SK-N-SH treated with all-trans-retinoic acid at 6 μM for 48 hours (cell line): Measurements from ENCODE around the gene MBNL2.
"Not testable (repeated sequence)": the region's sequence is repeated elsewhere in the genome, so short reads cannot be mapped to it uniquely, and the experiment has no call there.

Experiments
- ATAC-seq: fragments of 200-7000 bp; cut with Tn5 transposase; 3 replicates; pipeline ENCODE4 v1.9.1; 2020; ENCODE audit warnings: mild to moderate bottlenecking, moderate library complexity
- ARNTL ChIP-seq: fragments of 450-650 bp; formaldehyde crosslinking; IDR thresholded peaks from 2 replicates; pipeline ENCODE4 v1.5.0; 2020; ENCODE audit warnings: low read depth, mild to moderate bottlenecking, moderate library complexity, borderline replicate concordance
- BACH2 ChIP-seq: fragments of 250-450 bp; sonication (Bioruptor Pico); IDR thresholded peaks from 2 replicates; pipeline ENCODE4 v1.9.0; 2021; ENCODE audit warnings: mild to moderate bottlenecking, borderline replicate concordance
- CREB5 ChIP-seq: fragments of 250-450 bp; sonication (Bioruptor Pico); IDR thresholded peaks from 2 replicates; pipeline ENCODE4 v1.5.1; 2020; ENCODE audit warnings: low read depth, mild to moderate bottlenecking, moderate library complexity
- CSDC2 ChIP-seq: fragments of 250-450 bp; sonication (Bioruptor Pico); IDR thresholded peaks from 2 replicates; pipeline ENCODE4 v1.5.0; 2020; ENCODE audit warnings: mild to moderate bottlenecking, moderate library complexity
- ESRRG ChIP-seq: fragments of 250-450 bp; sonication (Bioruptor Pico); IDR thresholded peaks from 2 replicates; pipeline ENCODE4 v1.6.1; 2021; ENCODE audit warnings: mild to moderate bottlenecking
- GLIS3 ChIP-seq: fragments of 250-450 bp; sonication (Bioruptor Pico); IDR thresholded peaks from 2 replicates; pipeline ENCODE4 v1.5.0; 2020; ENCODE audit warnings: mild to moderate bottlenecking, moderate library complexity
- ISL1 ChIP-seq: fragments of 250-450 bp; sonication (Bioruptor Pico); IDR thresholded peaks from 2 replicates; pipeline ENCODE4 v2.1.2; 2022; ENCODE audit warnings: mild to moderate bottlenecking, moderate library complexity
- OSR1 ChIP-seq: fragments of 250-450 bp; sonication (Bioruptor Pico); IDR thresholded peaks from 2 replicates; pipeline ENCODE4 v1.8.0; 2022; ENCODE audit warnings: moderate library complexity, mild to moderate bottlenecking, inconsistent platforms
- POU6F1 ChIP-seq: fragments of 250-450 bp; sonication (Bioruptor Pico); IDR thresholded peaks from 2 replicates; pipeline ENCODE4 v1.8.0; 2021; ENCODE audit warnings: low read depth, mild to moderate bottlenecking, moderate library complexity, borderline replicate concordance
- PPARA ChIP-seq: fragments of 250-450 bp; sonication (Bioruptor Pico); IDR thresholded peaks from 2 replicates; pipeline ENCODE4 v1.5.0; 2020; ENCODE audit warnings: mild to moderate bottlenecking, borderline replicate concordance
- RARB ChIP-seq: fragments of 250-450 bp; sonication (Bioruptor Pico); IDR thresholded peaks from 2 replicates; pipeline ENCODE4 v1.8.0; 2021; ENCODE audit warnings: mild to moderate bottlenecking, moderate library complexity
- SNAI2 ChIP-seq: fragments of 250-450 bp; sonication (Bioruptor Pico); IDR thresholded peaks from 2 replicates; pipeline ENCODE4 v1.5.0; 2020; ENCODE audit warnings: mild to moderate bottlenecking, moderate library complexity
- TCF4 ChIP-seq: fragments of 250-450 bp; sonication (Bioruptor Pico); IDR thresholded peaks from 2 replicates; pipeline ENCODE4 v1.8.0; 2021; ENCODE audit warnings: mild to moderate bottlenecking, moderate library complexity, borderline replicate concordance
- TOX ChIP-seq: fragments of 250-450 bp; sonication (Bioruptor Pico); IDR thresholded peaks from 2 replicates; pipeline ENCODE4 v1.8.0; 2021; ENCODE audit warnings: mild to moderate bottlenecking, moderate library complexity, borderline replicate concordance
- TSHZ2 ChIP-seq: fragments of 250-450 bp; sonication (Bioruptor Pico); IDR thresholded peaks from 2 replicates; pipeline ENCODE4 v1.5.0; 2020; ENCODE audit warnings: mild to moderate bottlenecking, moderate library complexity
- ZC3H10 ChIP-seq: fragments of 250-450 bp; sonication (Bioruptor Pico); IDR thresholded peaks from 2 replicates; pipeline ENCODE4 v1.5.1; 2021; ENCODE audit warnings: mild to moderate bottlenecking, moderate library complexity
- ZFP30 ChIP-seq: fragments of 450-650 bp; formaldehyde crosslinking; IDR thresholded peaks from 2 replicates; pipeline ENCODE4 v1.5.0; 2022; ENCODE audit warnings: mild to moderate bottlenecking, moderate library complexity
- ZNF565 ChIP-seq: fragments of 450-650 bp; formaldehyde crosslinking; conservative IDR thresholded peaks from 2 replicates; pipeline ENCODE4 v1.5.0; 2020; ENCODE audit warnings: low read depth, mild to moderate bottlenecking, moderate library complexity
- ZNF8 ChIP-seq: fragments of 450-650 bp; formaldehyde crosslinking; IDR thresholded peaks from 2 replicates; pipeline ENCODE4 v1.5.0; 2020; ENCODE audit warnings: mild to moderate bottlenecking, moderate library complexity

MBNL2 gene

GRCh38 chr13:97347255-97347932 is 125.3 kb downstream of the MBNL2 start:
- no peak for TF ChIP-seq ISL1 (CRISPR knock-in tag)
- no peak for ATAC-seq

DNA sequence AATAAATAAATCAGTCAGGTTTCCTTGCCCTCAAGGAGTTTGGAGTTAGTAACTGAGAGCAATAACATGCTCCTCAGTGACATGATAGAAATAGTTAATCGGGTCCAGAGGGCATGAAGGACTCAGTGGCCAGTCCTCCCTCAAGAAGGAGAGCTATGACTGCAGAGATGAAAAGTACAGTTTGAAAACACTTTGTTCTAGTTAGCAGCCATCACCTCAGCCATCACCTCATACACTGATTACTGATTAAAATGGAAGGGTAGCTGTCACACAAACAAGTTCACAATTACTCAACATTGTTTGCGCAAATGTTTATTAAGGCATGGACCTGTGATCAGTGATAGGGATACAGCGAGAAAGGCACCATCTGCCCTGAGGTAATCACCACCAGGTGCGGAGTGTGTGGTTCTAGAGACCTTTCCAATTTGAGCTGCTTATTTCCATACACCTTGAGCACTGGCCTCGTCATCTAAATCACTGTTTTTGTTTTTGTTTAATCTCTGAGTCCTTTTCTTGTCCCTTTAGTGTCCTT is 126.5 kb downstream of the MBNL2 start:
- no peak for ATAC-seq
- no peak for TF ChIP-seq ZFP30 (CRISPR knock-in tag)
- no peak for TF ChIP-seq ZC3H10 (CRISPR knock-in tag)
- TF ChIP-seq SNAI2 (CRISPR knock-in tag): no peak
- TF ChIP-seq BACH2 (CRISPR knock-in tag): no peak
- no peak for TF ChIP-seq POU6F1 (CRISPR knock-in tag)
- TF ChIP-seq TCF4 (CRISPR knock-in tag): no peak
- no peak for TF ChIP-seq RARB
- TF ChIP-seq GLIS3 (CRISPR knock-in tag): no peak
- no peak for TF ChIP-seq TOX (CRISPR knock-in tag)

- ATAC-seq: not testable (repeated sequence)
Observed at GRCh38 chr13:97352012-97352411, 129.9 kb downstream of the MBNL2 start.

DNA sequence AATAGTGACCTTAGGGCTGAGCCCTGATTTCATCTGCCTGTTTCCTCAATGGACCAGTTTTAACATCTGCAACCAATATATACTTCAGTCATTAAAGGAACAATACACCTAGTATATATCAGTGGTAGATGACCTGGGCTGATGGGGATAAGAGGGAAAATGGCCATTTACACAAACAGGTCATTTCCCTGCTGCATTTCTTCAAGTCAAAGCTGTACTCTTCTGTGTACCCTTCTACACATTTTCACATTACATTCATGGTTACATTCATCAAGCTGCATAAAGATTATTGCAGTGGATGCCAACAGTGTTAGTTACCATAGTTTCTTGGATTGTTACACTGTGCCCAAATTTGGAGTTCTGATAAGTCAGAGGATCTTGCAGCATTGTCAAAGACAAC is 130.7 kb downstream of the MBNL2 start:
- TF ChIP-seq TCF4 (CRISPR knock-in tag) (no peak), SNAI2 (CRISPR knock-in tag) (no peak), RARB (no peak), ZFP30 (CRISPR knock-in tag) (no peak), ZNF8 (CRISPR knock-in tag) (no peak), ZNF565 (CRISPR knock-in tag) (no peak)
- ATAC-seq: peak; percentile 49

DNA sequence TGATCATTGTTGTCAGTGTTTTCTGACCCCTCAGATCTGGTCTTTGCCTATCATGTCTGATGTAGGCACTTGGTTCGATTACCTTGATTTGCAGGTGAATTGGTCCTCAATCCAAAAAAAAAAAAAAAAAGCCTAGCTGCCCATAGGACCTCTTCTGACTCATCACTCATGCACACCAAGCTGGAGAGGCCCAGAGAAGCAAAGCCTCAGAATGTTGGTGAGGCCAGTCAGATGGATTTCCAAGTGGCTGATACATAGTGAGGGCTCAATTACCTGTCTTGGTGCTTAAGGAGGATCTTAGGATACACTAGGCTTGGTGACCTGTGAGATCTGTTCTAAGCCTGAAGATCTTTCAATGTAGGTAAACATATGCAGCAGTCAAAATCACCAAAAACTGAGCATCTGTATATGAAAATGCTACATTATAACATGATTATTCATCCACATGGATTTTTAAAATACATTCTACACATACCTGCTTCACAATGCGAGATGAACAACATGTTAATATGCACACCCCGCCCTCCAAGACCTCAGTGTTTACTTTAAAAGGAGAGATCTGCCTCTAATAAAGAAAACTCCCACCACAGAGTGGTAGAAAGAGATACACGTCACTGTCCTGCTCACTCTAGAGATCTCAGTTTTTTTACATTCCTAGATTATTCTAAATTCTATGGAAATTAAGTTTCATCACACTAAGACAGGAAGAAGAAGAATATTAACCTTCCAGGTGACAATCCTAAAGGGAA is 132.0 kb downstream of the MBNL2 start:
- ATAC-seq: peak; percentile 43
- no peak for TF ChIP-seq ESRRG (CRISPR knock-in tag)
- TF ChIP-seq TSHZ2 (CRISPR knock-in tag): no peak
- no peak for TF ChIP-seq ARNTL (CRISPR knock-in tag)
- no peak for TF ChIP-seq SNAI2 (CRISPR knock-in tag)
- TF ChIP-seq POU6F1 (CRISPR knock-in tag): no peak
- TF ChIP-seq ZNF565 (CRISPR knock-in tag): no peak
- TF ChIP-seq ZNF8 (CRISPR knock-in tag): no peak
- TF ChIP-seq CSDC2 (CRISPR knock-in tag): no peak
- TF ChIP-seq BACH2 (CRISPR knock-in tag): no peak
- TF ChIP-seq ZFP30 (CRISPR knock-in tag): no peak
- no peak for TF ChIP-seq OSR1 (CRISPR knock-in tag)
- TF ChIP-seq GLIS3 (CRISPR knock-in tag): no peak
- TF ChIP-seq CREB5 (CRISPR knock-in tag): no peak
- no peak for TF ChIP-seq TOX (CRISPR knock-in tag)
- TF ChIP-seq PPARA (CRISPR knock-in tag): no peak
- TF ChIP-seq, all 23 proteins: peak for 0
